NCI-H128 (cell line): Measurements from ENCODE around the gene CLEC17A.

ENCODE experiments used
- DNase-seq: peaks from one replicate; lab custom pipeline; 2025; ENCODE audit not compliant: unreplicated experiment; lab: John Stamatoyannopoulos, UW

The CLEC17A gene

DNA sequence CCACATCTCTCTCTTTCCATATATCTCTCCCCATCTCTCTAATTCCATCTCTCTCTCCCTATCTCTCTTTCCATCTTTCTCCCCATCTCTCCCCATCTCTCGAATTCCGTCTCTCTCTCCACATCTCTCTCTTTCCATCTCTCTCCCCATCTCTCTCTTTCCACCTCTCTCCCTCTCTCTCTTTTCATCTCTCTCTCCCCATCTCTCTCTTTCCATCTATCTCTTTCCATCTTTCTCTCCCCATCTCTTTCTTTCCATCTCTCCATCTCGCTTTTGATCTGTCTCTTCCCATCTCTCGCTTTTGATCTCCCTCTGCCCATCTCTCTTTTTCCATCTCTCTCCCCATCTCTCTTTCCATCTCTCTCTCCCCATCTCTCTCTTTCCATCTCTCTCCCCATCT, 66.1 kb downstream of the CLEC17A start:
- no peak for DNase-seq

DNA sequence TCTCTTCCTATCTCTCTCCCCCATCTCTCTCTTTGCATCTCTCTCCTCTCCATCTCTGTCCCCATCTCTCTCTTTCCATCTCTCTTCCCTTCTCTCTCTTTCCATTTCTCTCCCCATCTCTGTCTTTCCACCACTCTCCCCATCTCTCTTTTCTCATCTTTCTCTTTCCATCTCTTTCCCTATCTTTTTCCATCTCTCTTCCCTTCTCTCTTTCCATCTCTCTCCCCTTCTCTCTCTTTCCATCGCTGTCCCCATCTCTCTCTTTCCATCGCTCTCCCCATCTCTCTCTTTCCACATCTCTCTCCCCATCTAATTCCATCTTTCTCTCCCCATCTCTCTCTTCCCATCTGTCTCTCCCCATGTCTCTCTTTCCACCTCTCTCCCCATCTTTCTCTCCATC, 67.3 kb downstream of the CLEC17A start:
- no peak for DNase-seq

- no peak for DNase-seq
These were observed 72.1 kb downstream of the CLEC17A start for GRCh38 chr19:14654786-14655560.

- no peak for DNase-seq
These were observed 72.8 kb downstream of the CLEC17A start for GRCh38 chr19:14655726-14656125.

- no peak for DNase-seq
These were observed 77.1 kb downstream of the CLEC17A start for GRCh38 chr19:14659874-14660489.

DNA sequence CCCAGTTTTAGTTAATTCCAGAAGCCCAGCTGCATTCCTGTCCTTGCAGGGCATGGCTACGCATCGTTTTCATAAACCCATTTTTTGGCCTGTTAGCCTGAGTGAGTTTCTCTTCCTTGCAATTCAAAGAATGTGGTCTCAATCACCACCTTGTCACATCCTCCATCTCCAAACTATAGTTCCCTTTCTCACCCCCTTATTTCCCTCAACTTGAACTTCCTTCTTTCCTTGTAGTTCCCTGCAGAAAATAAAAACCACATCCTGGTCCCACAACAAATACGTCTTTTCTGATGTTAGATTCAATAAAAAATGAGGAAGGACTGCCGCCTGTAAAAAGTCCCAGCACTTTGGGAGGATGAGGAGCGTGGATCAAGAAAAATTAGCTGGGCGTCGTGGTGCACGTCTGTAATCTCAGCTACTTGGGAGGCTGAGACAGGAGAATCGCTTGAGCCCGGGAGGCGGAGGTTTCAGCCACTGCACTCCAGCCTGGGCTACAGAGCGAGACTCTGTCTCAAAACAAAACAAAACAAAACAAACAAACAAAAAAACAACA, 78.6 kb downstream of the CLEC17A start:
- no peak for DNase-seq
